ENCODE measurements around the gene RPRD2. TPM values are rescaled to one million over a fixed set of nuclear protein-coding genes. Genes with fewer than 3 reads are reported as not detected.

The RPRD2 gene
- total RNA-seq, 1 donor from 2014 or later = 26.0 TPM

DNA sequence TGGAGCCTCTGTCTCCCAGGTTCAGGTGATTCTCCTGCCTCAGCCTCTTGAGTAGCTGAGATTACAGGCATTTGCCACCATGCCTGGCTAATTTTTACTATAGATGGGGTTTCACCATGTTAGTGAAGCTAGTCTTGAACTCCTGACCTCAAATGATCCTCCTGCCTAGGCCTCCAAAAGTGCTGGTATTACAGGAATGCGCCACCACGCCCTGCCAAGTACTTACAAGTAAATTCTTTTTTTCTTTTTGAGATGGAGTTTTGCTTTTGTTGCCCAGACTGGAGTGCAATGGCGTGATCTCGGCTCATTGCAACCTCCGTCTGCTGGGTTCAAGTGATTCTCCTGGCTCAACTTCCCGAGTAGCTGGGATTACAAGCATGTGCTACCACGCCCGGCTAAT is 42.5 kb downstream of the RPRD2 start:
- no peak overlapping the region for H3K4me2 ChIP-seq (ENCODE audit: low read length)
- no peaks in the 10 kb centered on the region for H3K4me1 ChIP-seq (ENCODE audit: insufficient read depth, low read length)
- TF ChIP-seq EZH2 (IDR thresholded peaks at IDR 0.05; ENCODE audit: insufficient read depth, low read length) = no peak
- TF ChIP-seq, protein P1, sequence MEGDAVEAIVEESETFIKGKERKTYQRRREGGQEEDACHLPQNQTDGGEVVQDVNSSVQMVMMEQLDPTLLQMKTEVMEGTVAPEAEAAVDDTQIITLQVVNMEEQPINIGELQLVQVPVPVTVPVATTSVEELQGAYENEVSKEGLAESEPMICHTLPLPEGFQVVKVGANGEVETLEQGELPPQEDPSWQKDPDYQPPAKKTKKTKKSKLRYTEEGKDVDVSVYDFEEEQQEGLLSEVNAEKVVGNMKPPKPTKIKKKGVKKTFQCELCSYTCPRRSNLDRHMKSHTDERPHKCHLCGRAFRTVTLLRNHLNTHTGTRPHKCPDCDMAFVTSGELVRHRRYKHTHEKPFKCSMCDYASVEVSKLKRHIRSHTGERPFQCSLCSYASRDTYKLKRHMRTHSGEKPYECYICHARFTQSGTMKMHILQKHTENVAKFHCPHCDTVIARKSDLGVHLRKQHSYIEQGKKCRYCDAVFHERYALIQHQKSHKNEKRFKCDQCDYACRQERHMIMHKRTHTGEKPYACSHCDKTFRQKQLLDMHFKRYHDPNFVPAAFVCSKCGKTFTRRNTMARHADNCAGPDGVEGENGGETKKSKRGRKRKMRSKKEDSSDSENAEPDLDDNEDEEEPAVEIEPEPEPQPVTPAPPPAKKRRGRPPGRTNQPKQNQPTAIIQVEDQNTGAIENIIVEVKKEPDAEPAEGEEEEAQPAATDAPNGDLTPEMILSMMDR (IDR thresholded peaks at IDR 0.05; ENCODE audit: insufficient read depth, low read depth, low read length) = no peak
- H3K9me3 Mint-ChIP-seq (ENCODE audit: unreplicated experiment) = no peaks in the 10 kb centered on the region
- H3K36me3 Mint-ChIP-seq (ENCODE audit: low read depth, unreplicated experiment) = no peaks in the 10 kb centered on the region
- no peak overlapping the region for H2AFZ ChIP-seq (ENCODE audit: low read depth, low read length)
- DNase-seq (ENCODE audit: low read depth) (no peak), FAIRE-seq (no peak)
- H3K27ac Mint-ChIP-seq (ENCODE audit: unreplicated experiment) = no peak overlapping the region
- H3K27me3 Mint-ChIP-seq (ENCODE audit: low read depth, unreplicated experiment) = no peaks in the 10 kb centered on the region
- no peak overlapping the region for H3K4me3 ChIP-seq (ENCODE audit: insufficient read depth, low read depth, low read length)
- H3K79me2 ChIP-seq (ENCODE audit: insufficient read depth, low read length) = peaks cover 84% of the 10 kb centered on the region
- no peak overlapping the region for H3K9ac ChIP-seq (ENCODE audit: low read length)
- H3K27ac ChIP-seq (ENCODE audit: low read depth, low read length) = no peak overlapping the region
- no peaks in the 10 kb centered on the region for H3K36me3 ChIP-seq (ENCODE audit: insufficient read depth, low read length)
- no peaks in the 10 kb centered on the region for H3K27me3 ChIP-seq (ENCODE audit: insufficient read depth, low read length)
- peaks cover 66% of the 10 kb centered on the region for H4K20me1 ChIP-seq (ENCODE audit: insufficient read depth, low read length)
- H3K9me3 ChIP-seq (ENCODE audit: insufficient read depth, low read depth, low read length) = no peaks in the 10 kb centered on the region
- no peak overlapping the region for H3K4me3 Mint-ChIP-seq (ENCODE audit: unreplicated experiment)
- H3K4me1 Mint-ChIP-seq (ENCODE audit: low read depth, unreplicated experiment) = peaks cover 17% of the 10 kb centered on the region

DNA sequence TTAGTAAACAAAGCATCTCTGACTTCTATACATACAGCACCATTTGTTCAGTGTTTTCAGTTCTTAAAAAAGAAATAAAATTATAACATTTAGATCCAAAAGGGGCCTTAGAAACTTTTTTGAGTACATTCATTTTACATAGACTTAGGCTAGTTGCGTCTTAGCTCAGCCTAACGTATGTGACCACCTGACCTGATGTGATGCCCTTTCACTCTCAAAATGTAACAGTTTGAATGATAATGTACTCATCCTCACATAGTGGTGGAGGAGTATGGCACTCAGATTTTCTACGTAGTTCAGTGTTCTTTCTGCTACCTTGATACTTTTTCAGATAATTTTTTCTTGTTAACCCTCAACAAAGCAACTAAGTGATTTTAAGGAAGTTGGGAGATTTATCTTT is 43.4 kb downstream of the RPRD2 start:
- H3K27me3 Mint-ChIP-seq (ENCODE audit: low read depth, unreplicated experiment) = no peaks in the 10 kb centered on the region
- Histone ChIP-seq H3K27ac (ENCODE audit: low read depth, low read length) (no peak overlapping the region), H3K4me2 (ENCODE audit: low read length) (no peak overlapping the region), H2AFZ (ENCODE audit: low read depth, low read length) (no peak overlapping the region), H4K20me1 (ENCODE audit: insufficient read depth, low read length) (peaks cover 73% of the 10 kb centered on the region), H3K79me2 (ENCODE audit: insufficient read depth, low read length) (peaks cover 79% of the 10 kb centered on the region), H3K9me3 (ENCODE audit: insufficient read depth, low read depth, low read length) (no peaks in the 10 kb centered on the region), H3K4me1 (ENCODE audit: insufficient read depth, low read length) (no peaks in the 10 kb centered on the region), H3K4me3 (ENCODE audit: insufficient read depth, low read depth, low read length) (no peak overlapping the region), H3K27me3 (ENCODE audit: insufficient read depth, low read length) (no peaks in the 10 kb centered on the region), H3K36me3 (ENCODE audit: insufficient read depth, low read length) (no peaks in the 10 kb centered on the region), H3K9ac (ENCODE audit: low read length) (no peak overlapping the region)
- TF ChIP-seq EZH2 (IDR thresholded peaks at IDR 0.05; ENCODE audit: insufficient read depth, low read length) = no peak
- TF ChIP-seq, protein P1 (IDR thresholded peaks at IDR 0.05; ENCODE audit: insufficient read depth, low read depth, low read length) = no peak
- no peak for DNase-seq (ENCODE audit: low read depth)
- H3K27ac Mint-ChIP-seq (ENCODE audit: unreplicated experiment) = no peak overlapping the region
- H3K4me1 Mint-ChIP-seq (ENCODE audit: low read depth, unreplicated experiment) = peaks cover 17% of the 10 kb centered on the region
- H3K9me3 Mint-ChIP-seq (ENCODE audit: unreplicated experiment) = no peaks in the 10 kb centered on the region
- H3K36me3 Mint-ChIP-seq (ENCODE audit: low read depth, unreplicated experiment) = no peaks in the 10 kb centered on the region
- no peak overlapping the region for H3K4me3 Mint-ChIP-seq (ENCODE audit: unreplicated experiment)
- FAIRE-seq = no peak

DNA sequence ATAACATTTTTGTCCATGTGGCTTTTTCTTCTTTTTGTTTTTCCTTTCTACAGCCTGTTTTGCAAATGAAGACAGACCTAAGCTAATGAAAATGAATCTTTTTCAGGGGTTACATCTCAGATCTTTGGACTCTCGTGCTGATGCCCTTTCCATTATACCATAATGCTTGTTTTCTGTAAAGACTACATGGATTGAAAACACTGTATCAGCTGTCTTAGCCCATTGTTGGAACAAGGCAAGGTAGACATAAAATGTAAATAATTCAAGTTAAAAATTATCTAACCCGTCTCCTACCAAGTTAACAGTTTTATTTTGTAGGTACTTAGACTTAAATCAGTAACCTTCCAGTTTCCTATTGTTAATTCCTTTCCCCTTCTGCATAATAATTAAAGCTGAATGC is 44.9 kb downstream of the RPRD2 start:
- Mint-ChIP-seq H3K27ac (ENCODE audit: unreplicated experiment) (no peak overlapping the region), H3K4me1 (ENCODE audit: low read depth, unreplicated experiment) (peaks cover 17% of the 10 kb centered on the region), H3K27me3 (ENCODE audit: low read depth, unreplicated experiment) (no peaks in the 10 kb centered on the region), H3K9me3 (ENCODE audit: unreplicated experiment) (no peaks in the 10 kb centered on the region), H3K4me3 (ENCODE audit: unreplicated experiment) (no peak overlapping the region), H3K36me3 (ENCODE audit: low read depth, unreplicated experiment) (no peaks in the 10 kb centered on the region)
- Histone ChIP-seq H3K4me1 (ENCODE audit: insufficient read depth, low read length) (no peaks in the 10 kb centered on the region), H4K20me1 (ENCODE audit: insufficient read depth, low read length) (peaks cover 66% of the 10 kb centered on the region), H2AFZ (ENCODE audit: low read depth, low read length) (no peak overlapping the region), H3K4me3 (ENCODE audit: insufficient read depth, low read depth, low read length) (no peak overlapping the region), H3K4me2 (ENCODE audit: low read length) (no peak overlapping the region), H3K27ac (ENCODE audit: low read depth, low read length) (no peak overlapping the region), H3K79me2 (ENCODE audit: insufficient read depth, low read length) (peaks cover 74% of the 10 kb centered on the region), H3K9me3 (ENCODE audit: insufficient read depth, low read depth, low read length) (no peaks in the 10 kb centered on the region), H3K27me3 (ENCODE audit: insufficient read depth, low read length) (no peaks in the 10 kb centered on the region), H3K36me3 (ENCODE audit: insufficient read depth, low read length) (no peaks in the 10 kb centered on the region), H3K9ac (ENCODE audit: low read length) (no peak overlapping the region)
- FAIRE-seq = no peak
- no peak for TF ChIP-seq EZH2 (IDR thresholded peaks at IDR 0.05; ENCODE audit: insufficient read depth, low read length)
- TF ChIP-seq, protein P1 (IDR thresholded peaks at IDR 0.05; ENCODE audit: insufficient read depth, low read depth, low read length) = no peak
- no peak for DNase-seq (ENCODE audit: low read depth)

Data from astrocyte (in vitro differentiated cells and primary cell).